Measurements from ENCODE around the gene RAB24. TPM values are rescaled to one million over a fixed set of nuclear protein-coding genes. Genes with fewer than 3 reads are reported as not detected.
A peak's percentile ranks its signal among the peaks of the same experiment; 100 is the strongest.

The RAB24 gene
- total RNA-seq, 1 donor from 2014 or later: 31.7 TPM

DNA sequence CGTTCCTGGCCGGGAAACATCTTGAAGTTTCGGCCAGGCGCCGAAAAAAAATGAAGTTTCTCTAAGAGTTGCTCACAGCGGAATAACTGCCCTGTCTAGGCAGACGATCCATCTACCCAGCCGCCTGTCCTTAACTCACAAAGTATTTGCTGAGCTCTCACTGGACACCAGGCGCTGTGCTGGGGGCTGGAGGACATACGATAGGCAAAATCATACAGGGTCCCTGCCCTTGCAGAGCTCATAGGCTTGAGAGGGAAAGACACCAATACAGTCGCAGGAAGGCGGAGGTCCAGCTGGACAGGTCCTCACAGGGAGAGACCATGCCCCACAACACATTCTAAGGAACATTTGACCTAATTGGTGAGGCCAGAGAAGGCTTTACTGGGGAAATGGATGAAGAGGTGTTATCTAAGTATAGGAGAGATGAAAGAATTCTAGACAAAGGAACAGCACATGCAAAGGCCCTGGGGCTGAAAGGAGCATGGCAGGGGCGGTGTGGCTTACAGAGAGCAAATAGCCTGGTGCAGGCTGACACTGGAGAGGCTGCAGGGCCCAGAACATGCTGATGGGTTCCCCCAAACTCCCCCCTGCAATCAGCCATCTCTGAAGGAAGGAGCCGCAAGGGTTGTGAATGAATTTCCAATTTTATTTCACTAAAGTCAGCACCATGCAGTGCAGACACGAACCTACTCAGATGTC is 10.2 kb upstream of the RAB24 start:
- Mint-ChIP-seq H3K9me3 (ENCODE audit: unreplicated experiment) (no peaks in the 10 kb centered on the region), H3K4me1 (ENCODE audit: low read depth, unreplicated experiment) (peaks cover 4% of the 10 kb centered on the region), H3K36me3 (ENCODE audit: low read depth, unreplicated experiment) (peaks cover 3% of the 10 kb centered on the region), H3K4me3 (ENCODE audit: unreplicated experiment) (peak overlapping the region; percentile 40), H3K27me3 (ENCODE audit: low read depth, unreplicated experiment) (no peaks in the 10 kb centered on the region), H3K27ac (ENCODE audit: unreplicated experiment) (no peak overlapping the region)
- TF ChIP-seq EZH2 (IDR thresholded peaks at IDR 0.05; ENCODE audit: insufficient read depth, low read length): no peak
- TF ChIP-seq, protein P1, sequence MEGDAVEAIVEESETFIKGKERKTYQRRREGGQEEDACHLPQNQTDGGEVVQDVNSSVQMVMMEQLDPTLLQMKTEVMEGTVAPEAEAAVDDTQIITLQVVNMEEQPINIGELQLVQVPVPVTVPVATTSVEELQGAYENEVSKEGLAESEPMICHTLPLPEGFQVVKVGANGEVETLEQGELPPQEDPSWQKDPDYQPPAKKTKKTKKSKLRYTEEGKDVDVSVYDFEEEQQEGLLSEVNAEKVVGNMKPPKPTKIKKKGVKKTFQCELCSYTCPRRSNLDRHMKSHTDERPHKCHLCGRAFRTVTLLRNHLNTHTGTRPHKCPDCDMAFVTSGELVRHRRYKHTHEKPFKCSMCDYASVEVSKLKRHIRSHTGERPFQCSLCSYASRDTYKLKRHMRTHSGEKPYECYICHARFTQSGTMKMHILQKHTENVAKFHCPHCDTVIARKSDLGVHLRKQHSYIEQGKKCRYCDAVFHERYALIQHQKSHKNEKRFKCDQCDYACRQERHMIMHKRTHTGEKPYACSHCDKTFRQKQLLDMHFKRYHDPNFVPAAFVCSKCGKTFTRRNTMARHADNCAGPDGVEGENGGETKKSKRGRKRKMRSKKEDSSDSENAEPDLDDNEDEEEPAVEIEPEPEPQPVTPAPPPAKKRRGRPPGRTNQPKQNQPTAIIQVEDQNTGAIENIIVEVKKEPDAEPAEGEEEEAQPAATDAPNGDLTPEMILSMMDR (IDR thresholded peaks at IDR 0.05; ENCODE audit: insufficient read depth, low read depth, low read length): no peak
- FAIRE-seq (no peak), DNase-seq (ENCODE audit: low read depth) (no peak)
- Histone ChIP-seq H3K9me3 (ENCODE audit: insufficient read depth, low read depth, low read length) (no peaks in the 10 kb centered on the region), H3K9ac (ENCODE audit: low read length) (no peak overlapping the region), H4K20me1 (ENCODE audit: insufficient read depth, low read length) (peaks cover 37% of the 10 kb centered on the region), H2AFZ (ENCODE audit: low read depth, low read length) (no peak overlapping the region), H3K36me3 (ENCODE audit: insufficient read depth, low read length) (no peaks in the 10 kb centered on the region), H3K4me2 (ENCODE audit: low read length) (no peak overlapping the region), H3K4me1 (ENCODE audit: insufficient read depth, low read length) (peaks cover 19% of the 10 kb centered on the region), H3K27me3 (ENCODE audit: insufficient read depth, low read length) (no peaks in the 10 kb centered on the region), H3K79me2 (ENCODE audit: insufficient read depth, low read length) (peaks cover 14% of the 10 kb centered on the region), H3K4me3 (ENCODE audit: insufficient read depth, low read depth, low read length) (no peak overlapping the region), H3K27ac (ENCODE audit: low read depth, low read length) (no peak overlapping the region)

DNA sequence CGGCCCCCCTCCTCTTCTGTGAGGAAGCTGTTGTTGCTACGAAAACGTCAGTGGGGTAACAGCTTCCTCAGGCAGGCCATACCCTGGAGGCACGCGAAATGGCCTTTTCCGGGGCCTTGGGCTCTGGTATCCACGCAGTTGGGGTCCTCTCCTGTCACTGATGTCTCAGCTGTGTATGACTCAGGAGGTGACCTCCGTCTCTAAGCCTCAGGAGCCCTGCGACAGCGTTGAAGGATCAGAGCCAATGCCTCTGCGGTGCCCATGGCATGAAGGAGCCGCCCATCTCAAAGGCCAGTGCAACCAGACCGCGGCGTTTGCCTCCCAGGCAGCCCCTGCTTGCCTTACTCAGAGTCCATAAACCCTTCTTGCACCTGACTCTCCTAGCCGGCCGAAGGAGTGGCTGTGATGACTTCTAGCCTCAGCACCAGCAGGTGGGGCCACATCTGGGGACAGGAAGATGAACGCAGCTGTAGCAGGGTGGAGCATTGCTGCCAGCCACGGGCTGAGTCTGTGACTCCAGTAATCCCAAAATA is 9.2 kb upstream of the RAB24 start:
- DNase-seq (ENCODE audit: low read depth) (no peak), FAIRE-seq (no peak)
- Histone ChIP-seq H3K4me2 (ENCODE audit: low read length) (peak overlapping the region; percentile 97), H3K4me3 (ENCODE audit: insufficient read depth, low read depth, low read length) (peak overlapping the region; percentile 70), H3K9me3 (ENCODE audit: insufficient read depth, low read depth, low read length) (no peaks in the 10 kb centered on the region), H3K4me1 (ENCODE audit: insufficient read depth, low read length) (peaks cover 19% of the 10 kb centered on the region), H3K27ac (ENCODE audit: low read depth, low read length) (peak overlapping the region; percentile 62), H3K79me2 (ENCODE audit: insufficient read depth, low read length) (peaks cover 14% of the 10 kb centered on the region), H3K36me3 (ENCODE audit: insufficient read depth, low read length) (no peaks in the 10 kb centered on the region), H4K20me1 (ENCODE audit: insufficient read depth, low read length) (peaks cover 36% of the 10 kb centered on the region), H3K27me3 (ENCODE audit: insufficient read depth, low read length) (no peaks in the 10 kb centered on the region), H2AFZ (ENCODE audit: low read depth, low read length) (peak overlapping the region; percentile 59), H3K9ac (ENCODE audit: low read length) (peak overlapping the region; percentile 68)
- Mint-ChIP-seq H3K27ac (ENCODE audit: unreplicated experiment) (no peak overlapping the region), H3K36me3 (ENCODE audit: low read depth, unreplicated experiment) (peaks cover 3% of the 10 kb centered on the region), H3K4me3 (ENCODE audit: unreplicated experiment) (peak overlapping the region; percentile 20), H3K9me3 (ENCODE audit: unreplicated experiment) (no peaks in the 10 kb centered on the region), H3K4me1 (ENCODE audit: low read depth, unreplicated experiment) (peaks cover 4% of the 10 kb centered on the region), H3K27me3 (ENCODE audit: low read depth, unreplicated experiment) (no peaks in the 10 kb centered on the region)
- no peak for TF ChIP-seq EZH2 (IDR thresholded peaks at IDR 0.05; ENCODE audit: insufficient read depth, low read length)
- TF ChIP-seq, protein P1 (IDR thresholded peaks at IDR 0.05; ENCODE audit: insufficient read depth, low read depth, low read length): no peak

Data from astrocyte (in vitro differentiated cells and primary cell).